ENCODE data around the gene PRELID2.

Gene PRELID2

DNA sequence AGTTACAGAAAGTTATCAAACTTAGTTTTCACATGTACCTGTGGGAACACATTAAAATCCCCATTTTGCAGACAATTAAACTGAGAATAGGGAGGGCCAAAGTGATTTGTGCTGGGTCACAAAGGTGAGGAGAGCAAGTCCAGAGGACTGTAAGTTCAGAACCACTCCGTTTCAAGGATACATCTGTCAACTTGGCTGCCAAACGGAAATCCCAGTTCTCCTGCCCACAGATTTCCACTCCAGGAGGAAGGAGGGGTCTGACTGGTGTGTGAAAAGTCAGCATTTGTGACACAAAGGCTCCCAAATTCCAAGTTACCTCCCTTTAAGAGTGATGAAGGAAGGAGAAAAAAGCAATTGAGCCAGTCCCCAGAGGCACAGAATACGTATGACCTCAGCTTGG, 42.3 kb downstream of the PRELID2 start:
- no peak for DNase-seq

DNA sequence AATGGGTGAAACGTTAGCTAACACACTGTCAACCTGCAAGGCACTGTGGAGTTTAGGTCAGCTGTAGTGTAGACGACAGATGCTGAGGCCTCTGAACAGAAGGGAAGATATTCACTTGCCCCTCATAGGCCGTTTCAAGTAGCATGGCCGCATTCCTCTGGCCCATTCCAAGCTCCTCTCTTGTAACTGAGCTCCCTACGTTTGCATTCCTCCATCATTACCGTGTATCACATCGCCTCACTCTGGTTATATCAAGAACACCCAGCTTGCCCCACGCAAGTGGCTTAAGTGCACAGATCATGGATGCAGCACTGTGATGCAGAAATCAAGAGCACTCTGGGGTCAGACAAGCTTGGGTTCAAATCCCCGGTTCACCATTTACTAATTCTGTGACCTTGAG, 43.3 kb downstream of the PRELID2 start:
- no peak for DNase-seq

DNA sequence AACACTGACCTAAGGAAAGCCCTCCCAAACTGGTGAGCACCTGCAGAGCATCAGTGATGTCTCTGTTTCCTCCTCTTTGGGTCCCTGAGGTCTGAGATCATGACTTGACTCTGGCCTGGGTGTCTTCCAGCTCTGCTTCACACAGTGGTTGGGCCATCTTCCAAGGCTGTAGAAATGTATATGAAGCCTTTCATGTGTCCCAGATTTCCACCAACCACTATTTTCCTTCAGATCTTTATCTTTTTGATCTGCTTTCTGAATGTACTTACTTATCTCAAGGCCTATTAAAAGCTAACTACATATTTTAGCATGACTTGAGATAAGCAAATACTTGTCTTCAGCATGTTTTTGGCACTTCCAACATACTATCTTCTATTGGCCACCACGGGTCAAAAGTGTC, 47.1 kb downstream of the PRELID2 start:
- no peak for DNase-seq

DNA sequence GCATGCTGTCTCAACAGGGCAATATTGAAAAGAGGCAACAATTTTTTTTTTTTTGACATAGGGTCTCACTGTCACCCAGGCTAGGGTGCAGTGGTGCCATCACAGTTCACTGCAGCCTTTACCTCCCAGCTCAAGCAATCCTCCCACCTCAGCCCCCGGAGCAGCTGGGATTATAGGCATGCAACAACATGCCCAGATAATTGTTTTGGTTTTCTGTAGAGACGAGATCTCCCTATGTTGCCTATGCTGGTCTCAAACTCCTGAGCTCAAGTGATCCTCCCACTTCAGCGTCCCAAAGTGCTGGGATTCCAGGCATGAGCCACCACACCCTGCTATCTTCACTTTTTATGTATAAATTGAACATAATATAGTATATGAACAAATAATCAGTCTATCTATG, 47.6 kb downstream of the PRELID2 start:
- no peak for DNase-seq

DNA sequence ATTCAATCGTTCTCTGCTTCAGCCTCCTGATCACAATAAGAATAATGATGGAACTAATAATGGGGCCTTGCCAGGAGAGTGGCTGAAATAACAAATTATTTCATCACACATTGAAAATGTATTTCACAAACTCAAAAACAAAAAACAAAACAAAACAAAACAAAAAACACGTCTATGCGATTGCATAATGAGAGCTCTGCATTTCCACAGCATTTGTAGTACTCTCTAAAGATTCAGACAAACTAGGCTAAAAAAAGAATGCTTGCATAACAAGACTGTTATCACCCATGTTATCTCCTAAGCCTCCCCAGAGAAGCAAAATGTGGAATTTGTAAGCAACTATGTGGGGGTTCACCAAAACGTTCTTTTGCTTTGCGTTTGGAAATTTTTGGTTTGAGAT, 48.1 kb downstream of the PRELID2 start:
- peak in 1 of 2 donors; percentile 1 for DNase-seq

DNA sequence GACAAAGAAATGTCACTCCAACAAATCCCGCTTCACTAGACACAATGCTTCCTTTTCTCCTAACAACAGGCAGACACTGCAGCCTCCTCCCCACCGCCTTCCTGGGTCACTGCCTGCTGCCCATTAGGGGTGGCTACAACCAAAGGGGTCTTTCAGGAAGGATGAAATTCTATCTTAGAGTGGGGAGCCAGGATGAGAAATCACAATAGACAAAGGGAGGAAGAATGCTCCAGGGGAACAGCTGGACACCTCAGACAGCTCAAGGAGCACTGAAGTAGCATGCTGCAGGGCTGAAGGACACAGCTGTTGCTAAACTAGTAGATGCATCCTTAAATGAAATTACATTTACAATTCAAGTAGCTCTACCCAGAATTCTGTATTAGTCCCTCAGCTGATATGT, 54.2 kb downstream of the PRELID2 start:
- no peak for DNase-seq

DNA sequence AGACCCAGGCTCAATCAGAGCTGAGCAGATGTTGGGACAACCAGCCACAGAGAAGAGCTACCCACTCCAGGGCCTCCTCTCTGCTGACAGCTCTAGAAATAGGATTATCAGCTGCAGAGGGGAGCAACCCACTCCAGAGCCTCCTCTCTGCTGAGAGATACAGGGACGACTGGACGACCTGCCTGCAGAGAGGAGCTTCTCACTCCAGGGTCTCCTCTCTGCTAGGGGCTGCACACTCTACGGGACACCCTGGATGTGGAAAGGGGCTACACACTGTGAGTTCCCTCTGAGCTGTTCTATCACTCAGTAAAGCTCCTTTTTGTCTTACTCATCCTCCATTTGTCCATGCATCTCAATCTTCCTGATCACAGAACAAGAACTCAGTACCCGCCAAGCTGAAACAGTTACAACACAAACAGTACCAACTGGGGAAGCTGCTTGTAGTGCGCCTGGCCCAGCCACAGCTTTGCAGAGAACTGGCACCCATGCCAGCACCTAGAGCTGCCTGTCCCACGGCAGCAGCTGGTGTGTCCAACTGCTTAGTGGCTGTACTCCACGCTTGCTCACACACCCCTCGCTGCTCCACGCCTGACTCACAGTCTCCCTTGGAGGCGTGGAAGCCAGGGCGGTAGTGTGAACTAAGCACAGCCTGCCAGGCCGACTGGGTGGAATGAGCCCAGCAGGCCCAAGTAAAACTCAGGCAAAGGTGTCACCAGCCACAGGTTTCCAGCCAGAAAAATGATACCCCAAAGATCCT, 56.8 kb downstream of the PRELID2 start:
- no peak for DNase-seq

DNA sequence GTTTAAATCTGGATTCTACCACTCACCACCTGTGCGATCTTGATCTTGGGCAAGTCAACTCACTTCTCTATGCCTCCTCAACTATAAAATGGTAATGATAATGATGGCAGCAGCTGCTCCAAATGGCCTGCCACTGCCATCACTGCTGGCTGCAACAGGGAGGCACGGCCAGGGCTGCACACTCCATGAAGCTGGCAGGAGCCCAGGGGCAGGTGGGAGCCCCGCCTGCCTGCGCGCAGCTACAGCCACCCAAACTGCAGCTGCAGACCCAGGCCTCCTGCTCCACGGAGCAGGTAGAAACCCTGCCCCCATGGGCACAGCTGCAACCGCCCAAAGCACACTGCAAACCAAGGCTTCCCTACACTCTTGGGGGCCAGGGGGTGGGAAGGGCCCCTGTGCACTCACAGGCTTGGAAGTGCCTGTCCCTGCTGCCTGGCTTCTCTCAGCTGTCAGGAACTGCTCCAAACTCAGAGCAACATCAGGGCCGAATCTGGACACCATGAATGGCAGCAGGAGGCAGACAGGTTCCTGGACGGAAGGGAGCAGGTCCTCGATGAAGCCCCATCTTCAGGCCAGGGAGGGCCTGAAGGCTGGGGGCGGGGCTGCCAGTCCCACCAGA, 57.6 kb downstream of the PRELID2 start:
- DNase-seq = no peak

DNA sequence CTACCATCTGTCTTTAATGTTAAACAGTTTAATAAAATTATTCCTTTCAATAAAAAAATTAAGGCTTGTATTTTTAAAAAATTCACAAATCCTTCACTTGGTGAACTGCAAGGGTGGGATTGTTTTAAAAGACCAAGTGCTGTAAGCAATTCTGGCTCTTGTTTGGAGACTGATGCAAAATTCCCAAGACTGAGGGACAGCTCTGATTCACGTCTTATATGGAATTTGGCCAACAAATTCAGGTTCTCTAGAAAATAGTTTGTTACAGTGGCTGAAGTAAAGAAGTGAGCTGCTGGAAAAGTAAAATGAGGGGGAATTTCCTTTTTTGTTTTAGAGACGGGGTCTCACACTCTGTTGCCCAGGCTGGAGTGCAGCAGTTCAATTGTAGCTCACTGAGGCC, 58.3 kb downstream of the PRELID2 start:
- no peak for DNase-seq

DNA sequence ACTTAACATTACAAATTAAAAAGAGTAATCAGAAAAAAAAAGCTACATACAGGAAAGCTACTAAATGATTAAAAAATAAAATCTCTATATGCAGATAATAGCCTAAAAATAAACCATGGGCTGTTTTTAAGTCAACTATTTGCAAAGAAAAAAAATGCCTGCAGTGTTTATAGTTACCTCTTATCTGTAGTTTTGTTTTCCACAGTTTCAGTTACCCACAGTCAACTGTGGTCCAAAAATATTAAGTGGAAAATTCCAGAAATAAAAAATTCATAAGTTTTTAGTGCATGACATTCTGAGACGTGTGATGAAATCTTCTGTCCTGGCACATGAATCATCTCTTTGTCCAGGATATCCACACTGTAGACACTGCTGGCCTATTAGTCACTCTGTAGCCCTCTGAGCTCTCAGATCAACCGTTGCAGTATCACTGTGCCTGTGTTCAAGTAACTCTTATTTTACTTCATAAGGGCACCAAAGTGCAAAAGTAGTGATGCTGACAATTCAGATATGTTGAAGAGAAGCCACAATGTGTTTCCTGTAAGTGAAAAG, 59.2 kb downstream of the PRELID2 start:
- peak; percentile 33 to 50 for DNase-seq

DNA sequence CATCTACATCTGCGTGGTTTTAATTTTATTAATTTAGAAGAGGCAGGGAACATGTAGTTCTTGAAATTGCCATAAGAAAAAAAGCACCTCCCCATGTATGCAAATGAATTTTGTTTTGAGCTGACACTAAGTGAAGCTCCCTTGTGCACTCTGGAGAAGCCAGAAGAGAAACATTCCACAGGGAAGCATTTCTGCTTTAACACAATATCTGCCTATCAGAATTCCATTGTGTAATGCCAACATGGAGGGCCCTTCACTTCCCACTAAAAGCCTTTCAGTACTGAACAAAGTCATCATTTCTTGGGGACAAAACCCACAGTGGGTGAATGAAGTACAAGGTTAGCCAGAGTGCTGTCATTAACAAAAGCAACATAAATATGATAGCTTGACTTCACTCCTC, 59.7 kb downstream of the PRELID2 start:
- no peak for DNase-seq

DNA sequence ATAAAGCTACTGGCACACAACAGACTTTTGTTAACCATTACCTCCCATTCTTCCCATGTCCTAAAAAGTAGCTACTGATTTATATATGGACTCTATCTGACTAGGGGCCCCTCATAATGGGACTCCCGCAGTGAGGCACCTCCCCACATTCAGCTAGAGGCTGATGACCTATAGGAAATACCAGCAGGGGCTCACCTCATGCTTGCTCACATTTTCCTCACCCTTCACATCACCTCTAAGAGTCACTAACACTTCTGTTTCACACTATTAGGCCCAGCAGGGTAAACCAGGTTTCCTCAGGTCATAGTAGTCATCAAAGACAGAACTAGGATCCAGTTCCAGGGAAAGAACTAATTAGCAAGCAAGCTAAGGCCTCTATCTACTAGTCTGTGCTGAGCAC, 60.7 kb downstream of the PRELID2 start:
- no peak for DNase-seq

DNA sequence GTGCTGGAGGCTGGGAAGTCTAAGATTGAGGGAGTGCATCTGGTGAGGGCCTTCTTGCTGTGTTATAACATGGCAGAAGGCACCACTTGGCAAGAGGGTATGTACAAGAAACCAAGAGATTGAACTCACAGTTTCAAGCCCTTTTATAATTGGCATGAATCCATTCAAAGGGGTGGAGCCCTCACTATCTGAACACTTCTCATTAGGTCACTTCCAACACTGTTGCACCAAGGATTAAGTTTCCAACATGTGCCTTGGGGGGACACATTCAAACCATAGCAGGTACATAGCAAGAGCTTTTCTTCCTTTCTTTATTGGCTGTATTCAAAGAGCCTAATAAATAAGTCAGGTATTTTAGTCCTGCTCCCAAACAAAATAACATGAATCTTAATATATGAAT, 62.7 kb downstream of the PRELID2 start:
- DNase-seq = no peak

DNA sequence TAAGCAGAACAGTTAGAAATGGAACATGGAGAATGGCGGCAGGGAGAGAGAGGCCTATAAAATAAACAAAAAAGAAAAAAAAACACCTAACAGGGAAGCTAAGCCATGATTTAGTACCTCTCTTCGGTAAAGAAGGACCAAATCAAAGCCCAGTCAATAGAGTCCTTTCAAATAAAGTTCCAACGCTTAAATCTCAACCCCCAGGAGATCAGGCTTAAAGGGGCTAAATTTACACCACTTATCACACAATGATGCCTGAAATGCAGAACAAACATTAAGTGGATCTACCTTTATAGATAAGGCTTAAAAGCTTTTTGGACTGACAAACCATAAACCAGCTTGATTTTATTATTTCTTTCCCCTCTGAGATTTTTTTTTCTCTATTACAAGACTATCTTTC, 66.3 kb downstream of the PRELID2 start:
- DNase-seq = no peak

DNA sequence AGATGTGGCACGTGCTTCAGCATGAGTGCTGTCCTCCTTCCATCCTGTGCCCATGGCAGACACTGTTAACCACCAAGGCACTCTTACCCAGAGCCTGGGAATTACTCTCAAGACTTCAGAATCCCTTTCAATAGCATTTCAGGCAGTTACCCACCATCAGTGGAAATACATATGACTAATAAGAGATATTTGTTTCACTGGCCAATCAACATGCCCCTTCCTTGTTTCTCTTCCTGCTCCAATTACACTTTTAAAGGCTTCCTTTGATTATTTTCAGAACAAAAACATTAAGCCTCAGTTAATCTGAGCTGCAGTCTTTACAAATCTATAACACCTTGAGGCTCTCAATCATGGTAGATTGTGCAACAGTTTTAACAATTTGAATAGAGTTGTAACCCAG, 70.8 kb downstream of the PRELID2 start:
- DNase-seq = no peak

DNA sequence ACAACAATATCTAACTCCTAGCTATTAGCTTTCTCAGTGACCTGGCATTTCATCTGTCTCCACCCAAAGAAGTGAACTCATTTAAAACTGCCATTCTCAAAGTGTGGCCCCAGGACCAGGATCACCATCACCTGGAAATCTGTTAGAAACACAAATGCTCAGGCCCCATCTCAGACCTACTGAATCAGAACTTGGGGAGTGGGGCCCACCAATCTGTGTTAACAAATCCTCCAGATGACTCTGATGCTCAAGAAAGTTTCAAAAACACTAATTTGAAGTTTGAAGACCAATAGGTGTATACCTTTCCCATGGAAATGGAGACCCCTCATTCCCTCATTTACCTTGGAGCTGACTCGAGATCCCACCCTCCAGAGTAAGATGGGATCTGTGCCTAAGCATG, 72.3 kb downstream of the PRELID2 start:
- no peak for DNase-seq

DNA sequence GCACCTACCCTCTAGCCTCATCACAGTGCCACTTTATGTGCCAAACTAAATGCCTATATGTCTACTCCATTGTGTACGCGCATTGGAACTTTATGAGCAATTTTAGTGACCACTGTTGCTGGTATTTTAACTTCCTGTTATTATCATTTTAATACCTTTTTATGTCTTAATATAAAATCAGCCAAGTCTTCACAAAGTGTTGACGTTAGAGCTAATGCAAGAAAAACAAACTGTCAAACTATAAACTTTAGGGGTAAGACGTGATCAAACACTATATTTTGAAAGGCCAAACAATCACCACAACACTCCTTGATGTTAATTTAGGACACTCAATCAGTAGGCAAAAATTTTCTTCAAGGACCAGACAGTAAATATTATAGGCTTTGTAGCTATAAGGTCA, 73.9 kb downstream of the PRELID2 start:
- no peak for DNase-seq

DNA sequence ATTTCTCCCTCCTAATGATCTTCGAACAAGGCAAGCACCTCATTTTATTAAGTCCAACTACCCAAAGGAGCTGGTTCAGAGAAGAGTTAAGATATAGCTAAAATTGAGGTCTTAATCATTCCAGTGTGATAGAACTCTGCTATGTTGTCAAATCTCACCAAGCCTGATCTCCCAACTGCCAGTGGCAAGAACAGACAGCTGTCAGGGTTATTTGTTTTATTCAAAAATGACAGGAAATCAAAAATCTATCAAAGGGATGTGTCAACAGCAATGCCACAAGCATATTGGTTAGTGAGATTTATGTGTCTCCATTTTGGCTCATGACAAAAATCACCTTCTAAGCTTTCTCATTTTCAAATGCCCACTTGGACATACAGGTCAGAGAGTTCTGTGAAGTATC, 74.5 kb downstream of the PRELID2 start:
- DNase-seq = no peak

DNA sequence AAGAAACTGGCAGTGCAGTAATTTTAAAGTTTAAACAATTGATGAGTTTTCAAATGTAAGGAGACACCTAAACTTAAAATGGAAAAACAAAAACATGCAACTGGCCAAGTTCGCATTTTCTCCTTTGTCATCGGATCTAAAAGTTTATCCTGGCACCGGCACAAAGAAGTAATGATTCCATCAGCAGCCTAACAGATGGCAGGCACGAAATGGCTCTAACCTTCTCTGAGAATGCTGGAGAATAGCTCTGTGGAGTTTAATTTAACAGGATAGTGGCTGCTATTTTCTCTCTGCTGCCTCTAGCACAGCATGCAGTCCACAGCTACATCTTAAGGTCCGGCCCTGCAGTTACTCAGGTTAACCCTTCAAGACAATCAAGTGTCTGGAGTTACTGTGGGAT, 82.2 kb downstream of the PRELID2 start:
- no peak for DNase-seq

DNA sequence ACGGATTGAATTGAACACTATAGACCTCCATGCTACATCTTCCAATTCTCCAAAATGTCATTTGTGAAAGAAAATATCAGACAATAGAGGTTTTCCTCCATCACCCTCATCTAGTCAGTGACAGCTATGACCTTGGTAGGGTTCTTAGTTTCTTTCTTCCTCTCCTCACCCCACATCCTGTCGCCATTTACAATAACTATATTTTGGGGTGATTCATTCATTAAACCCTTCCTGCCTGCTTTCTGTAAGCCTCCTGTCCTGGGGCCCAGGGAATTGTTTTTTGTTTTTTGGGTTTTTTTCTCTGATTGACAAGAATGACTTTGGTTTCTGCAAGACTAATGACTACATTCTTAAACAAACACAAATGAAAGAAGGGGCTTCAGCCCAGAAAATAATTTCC, 82.6 kb downstream of the PRELID2 start:
- DNase-seq = no peak

DNA sequence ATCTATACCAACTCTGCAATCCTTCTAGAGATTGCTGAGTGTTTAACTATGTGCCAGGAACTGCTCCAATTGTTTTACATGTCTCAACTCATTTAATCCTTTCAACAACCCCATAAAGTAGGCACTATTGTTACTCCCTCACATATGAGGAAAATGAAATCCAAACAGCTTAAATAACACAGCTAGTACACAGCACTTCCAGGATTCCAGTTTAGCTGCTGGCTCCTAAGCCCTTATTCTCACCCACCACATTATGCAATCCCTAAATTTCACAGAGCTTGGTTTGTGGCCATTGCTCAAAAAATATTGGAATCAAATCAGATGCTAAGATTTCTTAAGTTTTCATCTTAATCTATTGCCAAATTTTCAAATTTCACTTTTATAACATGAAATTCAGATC, 84.9 kb downstream of the PRELID2 start:
- DNase-seq = no peak

DNA sequence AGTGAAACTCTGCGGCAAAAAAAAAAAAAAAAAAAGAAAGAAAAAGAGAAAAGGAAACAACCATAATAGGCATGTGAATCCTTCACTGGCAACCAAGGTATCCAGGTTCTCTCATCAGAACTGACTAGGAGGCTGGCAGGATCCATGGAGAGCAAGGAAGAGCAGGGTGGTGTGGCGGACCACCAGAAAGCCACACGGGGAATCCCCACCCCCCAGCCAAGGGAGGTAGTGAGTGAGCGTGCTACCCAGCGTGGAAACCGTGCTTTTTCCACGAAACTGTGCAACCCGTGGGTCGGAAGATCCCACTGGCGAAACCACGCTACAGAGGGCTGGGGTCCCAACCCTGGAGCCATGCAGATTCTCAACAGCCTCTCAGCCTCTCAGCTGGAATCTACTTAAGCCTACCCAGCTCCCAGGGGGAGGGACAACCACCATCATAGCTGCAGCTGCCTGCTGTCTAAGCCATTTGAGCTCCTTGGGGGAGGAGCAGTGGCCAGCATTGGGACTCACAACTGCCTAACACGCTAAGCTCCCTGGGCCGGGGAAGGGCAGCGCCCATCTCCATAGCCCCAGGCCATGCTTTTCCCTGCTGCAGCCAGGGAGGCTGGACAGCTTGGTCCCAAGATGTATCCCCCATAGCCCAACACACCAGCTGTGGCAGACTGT, 91.6 kb downstream of the PRELID2 start:
- no peak for DNase-seq

DNA sequence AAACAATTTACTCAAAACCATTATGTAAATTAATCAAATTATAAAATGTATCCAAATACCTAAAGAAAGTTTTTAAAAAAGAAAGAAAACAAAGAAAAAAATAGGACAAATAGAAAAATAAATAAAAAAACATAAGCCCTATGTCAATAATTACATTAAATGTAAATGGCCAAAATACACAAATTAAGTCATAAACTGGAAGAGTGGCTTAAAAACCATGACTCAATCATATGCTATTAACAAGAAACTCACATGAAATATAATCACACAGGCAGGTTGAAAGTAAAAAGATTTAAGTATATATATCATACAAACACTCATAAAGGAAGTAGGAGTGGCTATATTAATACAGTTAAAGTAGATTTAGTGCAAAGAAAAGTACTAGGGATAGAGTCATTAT, 95.3 kb downstream of the PRELID2 start:
- DNase-seq = no peak

DNA sequence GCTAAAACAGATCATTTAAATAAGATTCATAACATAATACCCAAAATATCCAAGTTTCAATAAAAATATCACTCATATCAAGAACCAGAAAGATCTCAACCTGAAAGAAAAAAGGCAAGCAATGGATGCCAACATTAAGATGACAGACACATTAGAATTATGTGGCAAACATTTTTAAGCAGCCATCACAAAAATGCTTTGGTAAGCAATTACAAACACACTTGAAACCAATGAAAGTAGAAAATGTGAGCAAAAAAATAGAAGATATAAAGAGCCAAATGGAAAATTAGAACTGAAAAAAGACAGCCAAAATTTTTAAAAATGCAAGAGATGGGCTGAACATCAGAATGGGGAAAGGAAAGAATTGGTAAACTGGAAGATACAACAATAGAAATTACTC, 96.9 kb downstream of the PRELID2 start:
- DNase-seq = no peak
